NCI-H1105 (cell line): ENCODE measurements around the gene IFNA21.
"Not testable (repeated sequence)": the region's sequence is repeated elsewhere in the genome, so short reads cannot be mapped to it uniquely, and the experiment has no call there.

ENCODE experiments used
- DNase-seq: peaks from one replicate; lab custom pipeline; 2025; lab: John Stamatoyannopoulos, UW

IFNA21 gene

DNA sequence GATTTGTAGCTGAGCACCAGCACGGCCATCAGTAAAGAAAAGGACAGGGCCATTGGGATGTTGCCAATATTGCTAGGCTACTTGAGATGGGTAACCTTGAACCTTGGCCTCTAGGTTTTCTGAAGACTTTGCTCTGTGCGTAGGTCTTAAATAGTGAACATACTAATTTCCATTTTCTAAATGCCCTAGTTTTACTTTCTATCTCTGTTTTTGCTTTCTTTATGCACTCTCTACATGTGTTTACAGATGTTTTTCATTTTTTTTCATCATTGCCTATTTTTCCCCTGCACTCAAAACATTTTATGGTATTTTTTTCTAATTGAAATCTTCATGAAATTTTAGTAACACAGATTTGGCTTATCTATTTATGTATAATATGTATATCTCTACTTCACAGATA lies at the start of gene IFNA21:
Gene IFNA21, minus strand, starts transcription at position 101 of the 400 bp plus-strand sequence. Its CDS starts 48 bp downstream, at position 53.
- DNase-seq = not testable (repeated sequence)

DNA sequence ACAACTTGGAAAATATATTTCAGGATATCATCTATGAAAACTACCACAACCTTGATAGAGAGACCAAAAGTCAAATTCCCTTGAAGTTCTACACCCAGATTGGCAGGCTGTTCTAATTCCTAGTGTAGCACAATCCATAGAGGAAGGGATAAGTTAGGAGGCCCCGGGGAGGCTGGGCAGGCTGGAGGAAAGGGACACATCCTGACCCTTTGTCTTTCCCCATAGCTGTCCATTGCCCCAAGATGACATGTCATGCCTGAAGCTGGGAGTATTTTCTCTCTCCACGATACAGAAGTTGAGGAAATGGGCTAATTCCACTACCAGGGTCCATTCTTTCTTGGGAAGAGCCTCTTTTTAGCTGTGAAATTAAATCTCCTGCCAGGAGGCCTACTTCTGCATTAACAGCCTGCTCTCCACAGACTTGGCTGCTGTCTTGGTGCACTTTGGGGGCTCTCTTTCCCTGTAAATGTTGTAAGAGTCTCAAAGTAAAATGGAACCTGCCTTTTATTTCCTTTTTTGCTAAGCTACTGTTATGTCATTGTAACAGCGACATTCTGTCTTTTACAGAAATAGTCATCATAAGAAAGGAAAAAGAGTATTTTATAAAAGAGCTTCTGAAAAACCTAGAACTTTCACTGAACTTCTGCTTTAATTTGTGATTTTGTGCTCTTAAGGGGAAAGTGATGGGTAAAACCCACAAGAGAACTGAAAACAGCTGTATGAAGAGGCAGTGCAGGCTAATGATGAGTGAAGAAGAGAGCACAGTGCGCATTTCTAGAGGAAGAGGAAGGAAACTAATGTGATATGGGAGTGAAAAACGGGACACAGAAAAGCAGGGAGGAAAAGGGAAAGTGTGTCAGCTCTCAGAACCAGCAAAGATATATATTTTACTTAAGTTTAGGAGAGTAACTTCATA lies 47.2 kb upstream of the IFNA21 start:
- not testable (repeated sequence) for DNase-seq

DNA sequence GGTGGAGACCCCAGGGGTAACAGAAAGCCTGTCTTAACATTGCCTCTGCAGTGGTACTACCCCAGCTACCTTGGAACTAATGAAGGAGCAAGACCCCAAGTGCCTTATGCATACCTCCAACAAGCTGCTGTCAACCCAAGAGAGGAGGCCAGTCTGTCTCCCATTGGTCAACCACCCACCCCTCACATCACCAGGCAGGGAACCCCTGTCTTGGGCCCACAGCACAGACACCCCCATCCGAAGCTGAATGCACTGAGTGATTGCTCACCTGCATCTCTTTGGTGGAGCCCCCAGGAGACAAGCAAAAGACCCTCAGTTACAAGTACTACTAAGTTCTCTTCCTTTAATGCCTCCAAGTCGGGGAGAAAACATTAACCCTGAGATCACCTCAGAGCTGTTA lies 45.7 kb upstream of the IFNA21 start:
- DNase-seq = not testable (repeated sequence)

DNA sequence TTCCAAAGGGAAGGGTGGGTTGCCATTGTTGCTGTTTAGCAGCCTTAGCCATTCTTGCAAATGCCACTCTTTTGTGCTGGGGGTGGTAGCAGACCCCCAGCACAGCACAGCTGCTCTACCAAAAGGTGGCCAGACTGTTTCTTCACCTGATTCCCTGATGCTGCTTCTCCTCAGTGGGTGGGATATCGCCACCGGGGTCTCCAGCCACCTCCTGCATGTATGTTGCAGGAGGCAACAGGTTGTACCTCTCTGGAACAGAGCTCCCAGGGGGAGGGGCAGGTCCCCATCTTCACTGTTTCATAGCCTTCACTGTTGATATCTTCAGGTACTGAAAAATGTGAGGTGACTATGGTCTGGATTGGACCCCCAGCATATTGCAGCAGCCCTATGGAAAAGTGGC lies 44.3 kb upstream of the IFNA21 start:
- not testable (repeated sequence) for DNase-seq

DNA sequence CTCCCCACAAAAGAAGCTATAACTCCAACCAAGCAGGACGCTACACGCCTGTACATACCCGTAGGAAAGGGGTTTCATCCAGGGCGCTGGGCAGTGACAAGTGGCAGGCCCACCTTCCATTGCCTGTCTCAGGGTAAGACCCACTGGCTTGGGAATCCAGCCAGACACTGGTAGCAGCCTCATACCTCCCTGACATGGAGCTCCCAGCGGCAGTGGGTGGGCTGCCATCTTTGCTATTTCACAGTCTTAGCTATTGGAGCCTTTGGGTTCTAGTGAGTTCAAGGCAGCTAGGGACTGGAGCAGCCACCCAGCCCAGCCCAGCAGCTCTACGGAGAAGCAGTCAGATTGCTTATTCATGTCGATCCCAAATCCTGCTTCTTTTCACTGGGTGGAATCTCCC lies 43.9 kb upstream of the IFNA21 start:
- no peak for DNase-seq

DNA sequence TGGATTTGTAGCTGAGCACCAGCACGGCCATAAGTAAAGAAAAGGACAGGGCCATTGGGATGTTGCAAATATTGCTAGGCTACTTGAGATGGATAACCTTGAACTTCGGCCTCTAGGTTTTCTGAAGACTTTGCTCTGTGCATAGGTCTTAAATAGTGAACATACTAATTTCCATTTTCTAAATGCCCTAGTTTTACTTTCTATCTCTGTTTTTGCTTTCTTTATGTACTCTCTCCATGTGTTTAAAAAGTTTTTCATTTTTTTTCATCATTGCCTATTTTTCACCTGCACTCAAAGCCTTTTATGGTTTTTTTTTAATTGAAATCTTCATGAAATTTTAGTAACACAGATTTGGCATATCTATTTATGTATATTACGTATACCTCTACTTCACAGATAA lies 40.6 kb upstream of the IFNA21 start, which contains the start of gene IFNA10:
Gene IFNA10, minus strand, starts transcription at position 101 of the 400 bp plus-strand sequence. Its CDS starts 46 bp downstream, at position 55.
- DNase-seq = not testable (repeated sequence)

DNA sequence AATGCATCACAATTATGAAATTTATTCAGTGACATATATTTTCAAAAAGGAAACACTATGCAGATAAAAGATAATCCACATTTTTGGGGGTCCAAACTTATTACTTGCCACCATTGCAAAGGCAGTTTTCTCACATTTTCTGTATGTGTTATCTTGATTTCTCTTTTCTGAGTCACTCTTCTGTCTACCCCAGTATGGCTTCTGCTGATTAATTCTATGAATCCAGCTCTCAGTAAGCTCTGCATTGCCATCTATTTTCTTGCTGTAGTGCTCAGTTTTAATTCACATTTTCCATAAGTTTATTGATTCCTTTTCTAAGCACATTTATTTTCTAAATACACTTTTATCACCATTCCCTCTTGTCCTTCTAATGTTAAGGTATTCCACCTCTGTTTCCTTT lies 38.7 kb upstream of the IFNA21 start:
- no peak for DNase-seq

DNA sequence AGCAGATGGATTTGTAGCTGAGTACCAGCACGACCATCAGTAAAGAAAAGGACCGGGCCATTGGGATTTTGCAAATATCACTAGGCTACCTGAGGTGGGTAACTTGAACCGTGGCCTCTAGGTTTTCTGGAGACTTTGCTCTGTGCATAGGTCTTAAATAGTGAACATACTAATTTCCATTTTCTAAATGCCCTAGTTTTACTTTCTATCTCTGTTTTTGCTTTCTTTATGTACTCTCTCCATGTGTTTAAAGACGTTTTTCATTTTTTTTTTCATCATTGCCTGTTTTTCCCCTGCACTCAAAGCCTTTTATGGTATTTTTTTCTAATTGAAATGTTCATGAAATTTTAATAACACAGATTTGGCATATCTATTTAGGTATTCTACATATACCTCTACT lies 35.6 kb upstream of the IFNA21 start, which contains the start of gene IFNA7:
Gene IFNA7, minus strand, starts transcription at position 101 of the 400 bp plus-strand sequence. Its CDS starts 40 bp downstream, at position 61.
- DNase-seq = not testable (repeated sequence)

DNA sequence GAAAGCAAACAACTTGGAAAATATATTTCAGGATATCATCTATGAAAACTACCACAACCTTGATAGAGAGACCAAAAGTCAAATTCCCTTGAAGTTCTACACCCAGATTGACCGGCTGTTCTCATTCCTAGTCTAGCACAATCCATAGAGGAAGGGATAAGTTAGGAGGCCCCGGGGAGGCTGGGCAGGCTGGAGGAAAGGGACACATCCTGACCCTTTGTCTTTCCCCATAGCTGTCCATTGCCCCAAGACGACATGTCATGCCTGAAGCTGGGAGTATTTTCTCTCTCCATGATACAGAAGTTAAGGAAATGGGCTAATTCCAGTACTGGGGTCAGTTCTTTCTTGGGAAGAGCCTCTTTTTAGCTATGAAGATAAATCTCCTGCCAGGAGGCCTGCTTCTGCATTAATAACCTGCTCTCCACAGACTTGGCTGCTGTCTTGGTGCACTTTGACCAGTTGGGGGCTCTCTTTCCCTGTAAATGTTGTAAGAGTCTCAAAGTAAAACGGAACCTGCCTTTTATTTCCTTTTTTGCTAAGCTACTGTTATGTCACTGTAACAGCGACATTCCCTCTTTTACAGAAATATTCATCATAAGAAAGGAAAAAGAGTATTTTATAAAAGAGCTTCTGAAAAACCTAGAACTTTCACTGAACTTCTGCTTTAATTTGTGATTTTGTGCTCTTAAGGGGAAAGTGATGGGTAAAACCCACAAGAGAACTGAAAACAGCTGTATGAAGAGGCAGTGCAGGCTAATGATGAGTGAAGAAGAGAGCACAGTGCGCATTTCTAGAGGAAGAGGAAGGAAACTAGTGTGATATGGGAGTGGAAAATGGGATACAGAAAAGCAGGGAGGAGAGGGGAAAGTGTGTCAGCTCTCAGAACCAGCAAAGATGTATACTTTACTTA lies 28.7 kb upstream of the IFNA21 start:
- DNase-seq = not testable (repeated sequence)

DNA sequence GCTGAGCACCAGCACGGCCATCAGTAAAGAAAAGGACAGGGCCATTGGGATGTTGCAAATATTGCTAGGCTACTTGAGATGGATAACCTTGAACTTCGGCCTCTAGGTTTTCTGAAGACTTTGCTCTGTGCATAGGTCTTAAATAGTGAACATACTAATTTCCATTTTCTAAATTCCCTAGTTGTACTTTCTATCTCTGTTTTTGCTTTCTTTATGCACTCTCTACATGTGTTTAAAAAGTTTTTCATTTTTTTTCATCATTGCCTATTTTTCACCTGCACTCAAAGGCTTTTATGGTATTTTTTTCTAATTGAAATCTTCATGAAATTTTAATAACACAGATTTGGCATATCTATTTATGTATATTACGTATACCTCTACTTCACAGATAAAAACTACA lies 21.0 kb upstream of the IFNA21 start, which contains the start of gene IFNA4:
Gene IFNA4, minus strand, starts transcription at position 101 of the 400 bp plus-strand sequence. Its CDS starts 56 bp downstream, at position 45.
- not testable (repeated sequence) for DNase-seq

DNA sequence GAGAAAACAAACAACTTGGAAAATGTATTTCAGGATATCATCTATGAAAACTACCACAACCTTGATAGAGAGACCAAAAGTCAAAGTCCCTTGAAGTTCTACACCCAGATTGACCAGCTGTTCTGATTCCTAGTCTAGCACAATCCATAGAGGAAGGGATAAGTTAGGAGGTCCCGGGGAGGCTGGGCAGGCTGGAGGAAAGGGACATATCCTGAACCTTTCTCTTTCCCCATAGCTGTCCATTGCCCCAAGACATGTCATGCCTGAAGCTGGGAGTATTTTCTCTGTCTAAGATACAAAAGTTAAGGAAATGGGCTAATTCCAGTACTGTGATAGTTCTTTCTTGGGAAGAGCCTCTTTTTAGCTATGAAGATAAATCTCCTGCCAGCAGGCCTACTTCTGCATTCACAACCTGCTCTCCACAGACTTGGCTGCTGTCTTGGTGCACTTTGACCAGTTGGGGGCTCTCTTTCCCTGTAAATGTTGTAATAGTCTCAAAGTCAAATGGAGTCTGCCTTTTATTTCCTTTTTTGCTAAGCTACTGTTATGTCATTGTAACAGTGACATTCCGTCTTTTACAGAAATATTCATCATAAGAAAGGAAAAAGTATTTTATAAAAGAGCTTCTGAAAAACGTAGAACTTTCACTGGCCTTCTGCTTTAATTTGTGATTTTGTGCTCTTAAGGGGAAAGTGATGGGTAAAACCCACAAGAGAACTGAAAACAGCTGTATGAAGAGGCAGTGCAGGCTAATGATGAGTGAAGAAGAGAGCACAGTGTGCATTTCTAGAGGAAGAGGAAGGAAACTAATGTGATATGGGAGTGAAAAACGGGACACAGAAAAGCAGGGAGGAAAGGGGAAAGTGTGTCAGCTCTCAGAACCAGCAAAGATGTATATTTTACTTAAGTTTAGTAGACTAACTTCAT lies 16.6 kb upstream of the IFNA21 start:
- not testable (repeated sequence) for DNase-seq

DNA sequence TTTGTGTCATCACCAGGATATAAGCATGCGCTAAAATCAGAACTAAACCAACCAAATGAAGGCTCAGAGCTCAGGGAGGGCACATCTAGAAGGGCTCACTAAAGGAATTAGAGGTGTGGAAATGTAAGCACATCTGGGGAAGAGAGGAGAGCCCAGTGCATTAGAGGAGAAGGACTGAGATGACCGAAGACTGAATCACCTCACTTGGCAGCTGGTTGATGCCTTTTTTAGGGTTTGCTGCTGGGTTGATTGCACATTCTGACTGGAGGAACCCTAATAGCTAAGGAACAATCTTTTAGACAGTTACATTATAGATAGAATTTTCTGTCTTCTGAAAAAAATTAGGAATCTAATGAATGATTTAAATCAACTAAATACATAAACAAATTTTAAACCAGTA lies 8.2 kb upstream of the IFNA21 start:
- no peak for DNase-seq

DNA sequence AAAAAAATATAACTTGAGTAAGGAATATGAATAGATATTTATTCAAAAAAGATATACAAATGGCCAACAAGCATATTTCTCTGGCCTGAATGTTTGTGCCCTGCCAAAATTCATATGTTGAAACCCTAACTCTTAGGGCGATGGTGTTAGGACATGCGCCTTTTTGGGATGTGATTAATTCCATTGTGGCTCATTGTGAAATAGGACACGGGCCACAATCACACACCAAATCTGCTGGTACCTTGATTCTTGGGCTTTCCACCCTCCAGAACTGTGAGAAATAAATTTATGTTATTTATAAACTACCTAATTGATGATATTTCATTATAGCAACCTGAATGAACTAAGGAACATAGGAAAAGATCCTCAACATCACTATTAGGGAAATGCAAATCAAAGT lies 5.7 kb upstream of the IFNA21 start:
- no peak for DNase-seq

DNA sequence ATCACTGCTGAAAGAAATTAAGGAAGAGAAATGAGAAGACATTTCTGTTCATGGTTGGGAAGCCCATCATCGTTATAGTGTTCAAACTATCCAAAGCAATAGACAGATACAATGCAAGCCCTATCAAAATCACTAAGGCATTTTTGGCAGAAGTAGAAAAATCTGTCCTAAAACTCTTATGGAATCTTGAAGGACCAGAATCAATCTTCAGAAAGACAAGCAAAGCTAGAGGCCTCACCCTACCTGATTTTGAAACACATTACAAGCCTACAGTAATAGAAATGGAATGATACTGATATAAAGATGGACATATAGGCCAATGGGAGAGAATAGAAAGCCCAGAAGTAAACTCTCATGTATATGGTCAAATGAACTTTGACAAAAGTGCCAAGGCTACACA lies 4.9 kb upstream of the IFNA21 start:
- no peak for DNase-seq

DNA sequence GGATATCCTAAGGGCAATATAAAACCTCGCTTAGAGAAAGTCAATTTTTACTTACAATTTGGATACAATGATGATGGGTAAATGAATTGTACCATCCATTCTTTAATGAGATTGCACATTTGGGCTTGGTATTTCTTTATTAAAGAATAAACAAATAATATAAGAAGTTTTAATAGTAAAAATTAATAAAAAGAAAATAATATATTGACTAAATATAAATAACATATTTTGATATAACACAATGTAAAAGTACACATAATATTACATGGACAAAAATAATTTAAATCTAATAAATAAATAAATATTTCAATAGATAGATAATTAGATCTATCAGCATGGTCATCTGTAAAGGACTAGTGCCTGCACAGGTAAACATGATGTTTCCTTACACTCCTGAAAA lies 944 bp downstream of the IFNA21 start:
- DNase-seq = no peak

DNA sequence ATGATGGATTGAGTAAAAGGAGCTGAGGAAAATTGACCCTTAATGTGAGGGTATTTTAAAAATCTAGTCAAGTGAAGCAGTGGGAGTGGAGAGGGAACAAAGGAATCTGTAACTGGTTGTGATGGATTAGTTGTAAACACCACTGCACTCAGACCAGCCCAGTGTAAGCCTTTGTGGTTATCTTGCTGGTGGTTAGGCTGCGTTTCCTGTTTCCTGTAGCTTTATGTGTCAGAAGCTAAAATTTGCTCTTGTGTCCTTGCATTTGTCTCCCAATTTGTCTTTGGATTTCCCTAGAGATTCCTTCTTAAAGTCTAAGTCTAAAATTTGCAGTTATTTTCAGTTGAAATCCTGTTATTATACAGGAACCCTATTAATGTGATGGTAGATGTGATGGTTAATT lies 6.3 kb downstream of the IFNA21 start:
- DNase-seq = no peak

DNA sequence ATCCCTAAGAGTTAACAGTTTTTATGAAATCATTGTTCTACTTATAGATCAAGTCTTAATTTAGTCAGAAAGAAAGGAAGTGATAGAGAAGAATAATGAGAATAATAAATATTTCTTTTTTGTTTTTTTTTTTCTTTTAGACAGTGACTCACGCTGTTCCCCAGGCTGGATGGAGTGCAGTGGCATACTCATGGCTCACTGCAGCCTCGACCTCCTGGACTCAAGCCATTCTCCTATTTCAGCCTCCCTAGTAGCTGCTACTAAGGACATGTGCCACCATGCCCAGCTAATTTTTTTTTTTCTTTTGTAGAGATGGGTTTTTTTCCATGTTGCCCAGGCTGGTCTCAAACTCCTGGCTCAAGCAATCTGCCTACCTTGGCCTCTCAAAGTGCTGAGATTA lies 11.0 kb downstream of the IFNA21 start:
- DNase-seq = no peak

DNA sequence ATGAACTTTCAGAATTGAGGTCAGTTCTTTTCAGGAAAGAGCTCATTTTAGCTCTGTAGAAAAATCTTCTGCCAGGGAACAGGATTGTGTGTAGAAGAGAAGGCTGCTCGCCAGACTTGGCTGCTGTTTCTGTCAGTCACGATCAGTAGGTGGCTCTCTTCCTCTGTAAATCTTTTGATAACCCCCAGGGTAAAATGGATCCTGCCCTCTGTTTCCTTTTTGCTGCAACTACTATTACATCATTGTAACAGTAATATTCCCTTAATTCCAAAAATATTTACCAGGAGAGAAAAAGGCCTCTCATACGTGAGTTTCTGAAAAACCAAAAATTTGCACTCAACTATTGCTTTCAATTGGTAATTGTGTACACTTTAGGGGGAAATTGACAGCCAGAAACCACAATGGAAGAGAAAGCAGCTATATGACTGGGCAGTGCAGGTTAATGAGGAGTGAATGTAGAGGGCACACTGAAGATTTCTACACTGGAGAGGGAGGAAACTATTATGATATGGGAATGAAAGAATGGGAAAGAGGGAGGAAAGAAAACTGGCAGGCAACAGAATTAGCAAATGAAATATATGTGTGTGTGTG lies 12.3 kb downstream of the IFNA21 start:
- DNase-seq = no peak

DNA sequence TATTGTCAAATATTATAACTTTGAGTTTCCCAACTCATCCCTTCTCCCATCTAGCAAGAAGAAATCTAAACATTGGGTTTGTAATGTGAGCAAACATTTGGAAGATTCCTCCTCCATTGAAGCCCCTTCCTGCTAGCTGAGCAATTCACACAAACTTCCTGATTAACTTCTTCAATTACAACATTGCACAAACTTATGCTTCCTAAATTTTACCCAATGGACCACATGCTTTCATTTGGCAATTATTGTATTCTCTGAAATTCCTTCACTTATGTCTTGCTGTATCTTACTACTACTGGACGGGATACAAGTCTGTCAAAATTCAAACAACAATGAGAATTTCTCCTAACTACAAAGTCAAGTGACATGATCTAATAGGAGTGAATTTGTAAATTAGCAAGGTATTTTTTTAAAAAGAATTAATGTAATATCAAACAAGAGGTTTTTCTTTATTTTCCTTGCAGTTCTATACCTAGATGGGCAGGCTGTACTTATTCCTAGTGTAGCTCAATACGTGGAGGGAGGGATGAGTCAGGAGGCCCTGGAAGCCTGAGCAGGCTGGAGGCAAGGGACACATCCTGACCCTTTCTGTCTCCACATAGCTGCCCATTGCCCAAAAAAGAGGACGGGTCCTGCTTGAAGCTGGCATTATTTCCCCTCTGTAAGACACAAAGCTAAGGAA lies 13.0 kb downstream of the IFNA21 start:
- DNase-seq = no peak

DNA sequence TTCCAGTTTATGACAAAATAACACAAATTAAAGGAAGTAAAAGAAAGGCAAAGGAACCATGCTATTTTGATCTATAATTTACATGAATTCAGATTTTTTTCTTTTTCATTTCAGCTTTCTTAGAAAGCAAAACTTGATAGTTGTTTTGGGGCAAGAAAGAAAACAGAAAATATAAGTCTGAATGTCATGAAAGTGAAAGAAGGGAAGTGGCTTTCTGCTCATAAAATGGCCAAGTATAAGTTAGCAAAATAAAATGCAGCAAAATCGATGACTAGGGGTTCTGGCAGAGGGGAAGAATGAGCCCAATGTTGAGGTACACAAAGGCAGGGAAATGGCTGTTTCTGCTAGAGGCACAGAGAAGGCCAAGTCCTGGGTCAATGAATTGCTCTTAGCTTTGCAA lies 21.9 kb downstream of the IFNA21 start:
- no peak for DNase-seq
